Mesendoderm (in vitro differentiated cells): ENCODE measurements around the gene MFAP2.
"Not testable (repeated sequence)": the region's sequence is repeated elsewhere in the genome, so short reads cannot be mapped to it uniquely, and the experiment has no call there.

ENCODE experiments used
- DNase-seq: peaks from one replicate; pipeline ENCODE4 v3.0.0; 2013
- H2AK5ac ChIP-seq: 2 replicates; pipeline ENCODE4 v1.6.1; 2013; ENCODE audit warnings: low read length, inconsistent platforms
- H2BK120ac ChIP-seq: 2 replicates; pipeline ENCODE4 v1.6.1; 2013; ENCODE audit warnings: low read depth, mild to moderate bottlenecking, low read length, moderate library complexity, mixed read lengths
- H2BK15ac ChIP-seq: replicated peaks from 2 replicates; pipeline ENCODE4 v1.6.1; 2013; ENCODE audit warnings: low read depth, mild to moderate bottlenecking, moderate library complexity
- H2BK5ac ChIP-seq: 2 replicates; pipeline ENCODE4 v1.6.1; 2013; ENCODE audit warnings: low read length, inconsistent platforms
- H3K18ac ChIP-seq: 2 replicates; pipeline ENCODE4 v1.6.1; 2013; ENCODE audit warnings: mild to moderate bottlenecking, low read length, mixed read lengths
- H3K23ac ChIP-seq: one replicate; pipeline ENCODE4 v1.6.1; 2013; ENCODE audit warnings: low read length
- H3K27ac ChIP-seq: 2 replicates; pipeline ENCODE4 v1.5.1; 2013; ENCODE audit warnings: low read depth, mild to moderate bottlenecking, inconsistent platforms, low read length, moderate library complexity
- H3K27me3 ChIP-seq: 2 replicates; pipeline ENCODE4 v1.6.1; 2013; ENCODE audit warnings: low read length, control low read depth, mild to moderate bottlenecking, inconsistent platforms; ENCODE audit not compliant: insufficient read depth, poor library complexity
- H3K36me3 ChIP-seq: 2 replicates; pipeline ENCODE4 v1.6.1; 2013; ENCODE audit warnings: low read length, inconsistent platforms; ENCODE audit not compliant: control insufficient read depth, insufficient read depth
- H3K4ac ChIP-seq: one replicate; pipeline ENCODE4 v1.6.1; 2013; ENCODE audit warnings: low read depth, mild to moderate bottlenecking, low read length, moderate library complexity
- H3K4me1 ChIP-seq: 2 replicates; pipeline ENCODE4 v1.6.1; 2013; ENCODE audit warnings: low read depth, low read length, inconsistent platforms; ENCODE audit not compliant: control insufficient read depth
- H3K4me2 ChIP-seq: 2 replicates; pipeline ENCODE4 v1.6.1; 2013; ENCODE audit warnings: low read length
- H3K4me3 ChIP-seq: 2 replicates; pipeline ENCODE4 v1.5.1; 2013; ENCODE audit warnings: mild to moderate bottlenecking, low read length
- H3K56ac ChIP-seq: one replicate; pipeline ENCODE4 v1.6.1; 2013; ENCODE audit warnings: low read length
- H3K79me1 ChIP-seq: 2 replicates; pipeline ENCODE4 v1.6.1; 2013; ENCODE audit warnings: low read length, inconsistent platforms
- H3K79me2 ChIP-seq: 2 replicates; pipeline ENCODE4 v1.6.1; 2013; ENCODE audit warnings: mild to moderate bottlenecking, low read length; ENCODE audit not compliant: control insufficient read depth, insufficient read depth
- H3K9ac ChIP-seq: 2 replicates; pipeline ENCODE4 v1.6.1; 2013; ENCODE audit warnings: low read length, inconsistent platforms
- H4K5ac ChIP-seq: one replicate; pipeline ENCODE4 v1.6.1; 2013; ENCODE audit warnings: low read length
- H4K8ac ChIP-seq: one replicate; pipeline ENCODE4 v1.6.1; 2013; ENCODE audit warnings: low read depth, mild to moderate bottlenecking, control low read depth, low read length, moderate library complexity
- whole genome bisulfite sequencing: extraction: QIAGEN DNeasy Blood & Tissue Kit; methylation state at CpG from one replicate; pipeline ENCODE4 v1.1.7; 2013; ENCODE audit warnings: low lambda C conversion rate, missing lambda C conversion rate; ENCODE audit not compliant: insufficient coverage; ENCODE audit errors: extremely low coverage; 5-methylcytosine and 5-hydroxymethylcytosine counted together

MFAP2 gene

GRCh38 chr1:16955186-16955585 is 25.2 kb downstream of the MFAP2 start:
- Histone ChIP-seq H3K79me2 (no peaks in the 10 kb centered on the region), H3K79me1 (no peaks in the 10 kb centered on the region), H3K4me3 (no peak overlapping the region), H3K27ac (no peak overlapping the region), H3K56ac (no peak overlapping the region), H4K8ac (no peak overlapping the region), H3K4ac (no peak overlapping the region), H3K4me2 (no peak overlapping the region), H2AK5ac (no peak overlapping the region), H2BK5ac (no peak overlapping the region), H4K5ac (no peak overlapping the region), H3K27me3 (no peaks in the 10 kb centered on the region), H3K23ac (no peak overlapping the region), H3K9ac (no peak overlapping the region), H3K4me1 (no peaks in the 10 kb centered on the region), H3K36me3 (no peaks in the 10 kb centered on the region), H2BK120ac (no peak overlapping the region), H3K18ac (no peak overlapping the region), H2BK15ac (no peak overlapping the region)
- no peak for DNase-seq
- WGBS: no CpG with 5 or more reads among the region's 25 CpGs

- no peak overlapping the region for H2BK15ac ChIP-seq
- no peak overlapping the region for H3K4me2 ChIP-seq
- no peak overlapping the region for H3K18ac ChIP-seq
- H2BK120ac ChIP-seq: no peak overlapping the region
- no peaks in the 10 kb centered on the region for H3K79me2 ChIP-seq
- no peak overlapping the region for H3K4me3 ChIP-seq
- DNase-seq: no peak
- H3K9ac ChIP-seq: no peak overlapping the region
- no peaks in the 10 kb centered on the region for H3K36me3 ChIP-seq
- no peak overlapping the region for H3K27ac ChIP-seq
- H3K4me1 ChIP-seq: no peaks in the 10 kb centered on the region
- no peaks in the 10 kb centered on the region for H3K27me3 ChIP-seq
- no peak overlapping the region for H2AK5ac ChIP-seq
- no peak overlapping the region for H4K5ac ChIP-seq
- H2BK5ac ChIP-seq: no peak overlapping the region
- no peak overlapping the region for H4K8ac ChIP-seq
- no peak overlapping the region for H3K56ac ChIP-seq
- no CpG with 5 or more reads among the region's 18 CpGs for WGBS
- no peak overlapping the region for H3K23ac ChIP-seq
- H3K79me1 ChIP-seq: no peaks in the 10 kb centered on the region
- H3K4ac ChIP-seq: no peak overlapping the region
Observed at GRCh38 chr1:16954579-16954978, 25.8 kb downstream of the MFAP2 start.

GRCh38 chr1:16952376-16952775 is 28.0 kb downstream of the MFAP2 start:
- not testable (repeated sequence) for H3K36me3 ChIP-seq, H2BK15ac ChIP-seq, H3K27ac ChIP-seq, H2AK5ac ChIP-seq, H3K4me3 ChIP-seq, H4K5ac ChIP-seq, H2BK120ac ChIP-seq, H3K4me1 ChIP-seq, H3K18ac ChIP-seq, H3K23ac ChIP-seq, H2BK5ac ChIP-seq, H3K56ac ChIP-seq, H4K8ac ChIP-seq, H3K79me2 ChIP-seq, H3K4me2 ChIP-seq, H3K79me1 ChIP-seq, DNase-seq, H3K9ac ChIP-seq, H3K4ac ChIP-seq, H3K27me3 ChIP-seq
- no CpG with 5 or more reads among the region's 4 CpGs for WGBS

GRCh38 chr1:16949026-16949425 is 31.4 kb downstream of the MFAP2 start:
- H3K79me1 ChIP-seq, H3K9ac ChIP-seq, H3K18ac ChIP-seq, H3K27me3 ChIP-seq, DNase-seq, H4K8ac ChIP-seq, H2BK5ac ChIP-seq, H4K5ac ChIP-seq, H2BK120ac ChIP-seq, H3K36me3 ChIP-seq, H2AK5ac ChIP-seq, H3K4me2 ChIP-seq, H3K4ac ChIP-seq, H2BK15ac ChIP-seq, H3K4me3 ChIP-seq, H3K23ac ChIP-seq, H3K79me2 ChIP-seq, H3K27ac ChIP-seq, H3K56ac ChIP-seq, H3K4me1 ChIP-seq: not testable (repeated sequence)
- WGBS: no CpG with 5 or more reads among the region's 7 CpGs

GRCh38 chr1:16948282-16948891 is 32.0 kb downstream of the MFAP2 start:
- not testable (repeated sequence) for H3K79me1 ChIP-seq, H3K56ac ChIP-seq, H3K9ac ChIP-seq, H3K23ac ChIP-seq, H4K8ac ChIP-seq, H4K5ac ChIP-seq, H3K4me1 ChIP-seq, H2BK15ac ChIP-seq, H3K4ac ChIP-seq, H2BK120ac ChIP-seq, DNase-seq, H2BK5ac ChIP-seq, H3K4me3 ChIP-seq, H3K36me3 ChIP-seq, H3K27ac ChIP-seq, H3K79me2 ChIP-seq, H3K4me2 ChIP-seq, H3K18ac ChIP-seq, H2AK5ac ChIP-seq, H3K27me3 ChIP-seq
- WGBS: no CpG with 5 or more reads among the region's 26 CpGs

GRCh38 chr1:16946646-16947045 is 33.8 kb downstream of the MFAP2 start:
- no peak overlapping the region for H3K56ac ChIP-seq
- no peak overlapping the region for H3K4me3 ChIP-seq
- H2AK5ac ChIP-seq: no peak overlapping the region
- WGBS: no CpG with 5 or more reads among the region's 19 CpGs
- no peak overlapping the region for H2BK120ac ChIP-seq
- H3K79me2 ChIP-seq: no peaks in the 10 kb centered on the region
- no peak overlapping the region for H4K5ac ChIP-seq
- no peak overlapping the region for H3K27ac ChIP-seq
- no peak overlapping the region for H4K8ac ChIP-seq
- no peak overlapping the region for H3K18ac ChIP-seq
- DNase-seq: no peak
- no peak overlapping the region for H3K23ac ChIP-seq
- H3K9ac ChIP-seq: no peak overlapping the region
- no peaks in the 10 kb centered on the region for H3K27me3 ChIP-seq
- H3K4me2 ChIP-seq: no peak overlapping the region
- no peaks in the 10 kb centered on the region for H3K4me1 ChIP-seq
- no peak overlapping the region for H3K4ac ChIP-seq
- no peak overlapping the region for H2BK15ac ChIP-seq
- H2BK5ac ChIP-seq: no peak overlapping the region
- H3K79me1 ChIP-seq: no peaks in the 10 kb centered on the region
- H3K36me3 ChIP-seq: no peaks in the 10 kb centered on the region
